Transverse colon (tissue), 4 donors: ENCODE results near the gene CCDC88A. TPM values are rescaled to one million over a fixed set of nuclear protein-coding genes. Genes with fewer than 3 reads are reported as not detected.

ENCODE experiments used
- DNase-seq: peaks from one replicate; pipeline ENCODE4 v3.0.0-alpha.2; 2019
- H3K27ac ChIP-seq, 4 donors: fragments of 200-600 bp; sonication (generic); 2 replicates each; pipeline ENCODE4 v1.5.1; 2016 to 2018; ENCODE audit warnings: inconsistent platforms in 4 of 4
- H3K27me3 ChIP-seq: fragments of 200-600 bp; sonication (generic); 2 replicates; pipeline ENCODE4 v1.5.1; 2017; ENCODE audit warnings: inconsistent platforms
- H3K36me3 ChIP-seq, 4 donors: fragments of 200-600 bp; sonication (generic); 2 replicates each; pipeline ENCODE4 v1.5.1; 2017 to 2019; ENCODE audit warnings: inconsistent platforms in 4 of 4
- H3K4me1 ChIP-seq, 4 donors: fragments of 200-600 bp; sonication (generic); 2 replicates each; pipeline ENCODE4 v1.5.1; 2017 to 2020; ENCODE audit warnings: inconsistent platforms in 4 of 4
- H3K4me3 ChIP-seq, 4 donors: fragments of 200-600 bp; sonication (generic); 1 replicate in 1 of 4; 2 replicates in 3 of 4; pipeline versions ENCODE4 v1.5.1 to v1.6.1; 2017 to 2019; ENCODE audit warnings: inconsistent platforms in 4 of 4
- H3K9me3 ChIP-seq, 2 donors: fragments of 200-600 bp; sonication (generic); 2 replicates each; pipeline ENCODE4 v1.5.1; 2017 to 2019; ENCODE audit warnings: inconsistent platforms in 2 of 2
- CTCF ChIP-seq, 5 experiments: fragments of 200-600 bp in 3 of 5; fragments of 450-650 bp in 2 of 5; sonication (generic) in 3 of 5; IDR thresholded peaks; 1 replicate in 2 of 5; 2 replicates in 3 of 5; pipeline ENCODE4 v1.5.1; 2016 to 2017; ENCODE audit warnings: antibody characterized with exemption in 5 of 5, inconsistent platforms in 3 of 5, mild to moderate bottlenecking in 2 of 5, moderate library complexity in 1 of 5
- EP300 ChIP-seq: sonication (generic); formaldehyde crosslinking; IDR thresholded peaks from one replicate; pipeline ENCODE4 v1.6.1; 2017; ENCODE audit warnings: antibody characterized with exemption, low read depth
- POLR2A ChIP-seq: fragments of 450-650 bp; IDR thresholded peaks from one replicate; pipeline ENCODE4 v1.6.1; 2016; ENCODE audit warnings: antibody characterized with exemption, mild to moderate bottlenecking, moderate library complexity
- POLR2AphosphoS5 ChIP-seq, 3 donors: sonication (generic); formaldehyde crosslinking; IDR thresholded peaks; one replicate each; pipeline ENCODE4 v1.6.1; 2016; ENCODE audit warnings: antibody characterized with exemption in 3 of 3
- WGBS, 2 donors: methylation state at CpG; one replicate each; pipeline ENCODE4 v1.1.5; 2018; ENCODE audit warnings: low coverage in 1 of 2; 5-methylcytosine and 5-hydroxymethylcytosine counted together
- in situ Hi-C, 4 donors: fragments of 200-750 bp; cut with MboI; loops; one replicate each; pipeline versions ENCODE4 v1.15.0 to v1.15.1; 2017; ENCODE audit warnings: low sequenced_read_pairs in 3 of 4, low pct_ligation_motif_present in 1 of 4, low pct_unique_long_range_greater_than_20kb in 1 of 4
- intact Hi-C: fragments of 100-400 bp; cut with DNase I; formaldehyde crosslinking; loops from one replicate; pipeline ENCODE4 v1.15.1; 2023; ENCODE audit warnings: low total_unique reads
- total RNA-seq, 4 donors: library from RNA; depleted of rRNA; stranded (reverse); fragments of >200 nt; gene quantifications; one replicate each; pipeline ENCODE4 v1.1.0, GENCODE V29; 2016

Gene CCDC88A
- total RNA-seq, 4 donors from 2014 or later, result 8.6 to 33.7 (median 19.7) TPM

DNA sequence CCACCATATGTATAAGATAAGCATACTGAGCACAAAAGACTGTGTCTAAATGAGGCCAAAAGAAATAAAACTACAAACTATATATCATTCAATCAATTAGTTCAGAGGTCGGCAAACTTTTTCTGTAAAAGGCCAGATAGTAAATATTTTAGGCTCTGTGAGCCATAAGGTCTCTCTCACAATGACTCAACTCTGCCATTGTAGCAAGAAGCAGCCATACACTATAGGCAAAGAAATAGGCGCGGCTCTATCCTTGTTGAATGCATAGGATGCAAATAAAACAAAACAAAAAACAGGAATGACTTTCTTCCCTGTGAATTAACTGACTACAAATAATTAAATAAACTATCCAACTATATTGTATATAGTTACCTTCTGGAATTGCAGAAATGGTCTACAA lies 8.6 kb upstream of the CCDC88A start:
- peaks cover 0 to 5% (median 4%) of the 10 kb centered on the region in 4 donors for H3K4me1 ChIP-seq
- in situ Hi-C loops, result loop anchor here in 1 of 4 donors (25.0 kb wide), 1 partner anchor 166 kb away; the partner anchor contains the start of gene MTIF2
- no peaks in the 10 kb centered on the region for H3K36me3 ChIP-seq
- DNase-seq, result no peak
- TF ChIP-seq POLR2A, result no peak
- no peak for TF ChIP-seq CTCF (IDR thresholded peaks at IDR 0.05)
- no peak for TF ChIP-seq POLR2AphosphoS5 (IDR thresholded peaks at IDR 0.05)
- no peak for TF ChIP-seq EP300
- no peak overlapping the region for H3K4me3 ChIP-seq
- intact Hi-C loops, result no loop called here
- no peaks in the 10 kb centered on the region for H3K27me3 ChIP-seq
- H3K27ac ChIP-seq, result no peak overlapping the region
- no peaks in the 10 kb centered on the region for H3K9me3 ChIP-seq
- 78 to 90% methylated on average over 3 of the region's 3 CpGs for WGBS, 2 donors

DNA sequence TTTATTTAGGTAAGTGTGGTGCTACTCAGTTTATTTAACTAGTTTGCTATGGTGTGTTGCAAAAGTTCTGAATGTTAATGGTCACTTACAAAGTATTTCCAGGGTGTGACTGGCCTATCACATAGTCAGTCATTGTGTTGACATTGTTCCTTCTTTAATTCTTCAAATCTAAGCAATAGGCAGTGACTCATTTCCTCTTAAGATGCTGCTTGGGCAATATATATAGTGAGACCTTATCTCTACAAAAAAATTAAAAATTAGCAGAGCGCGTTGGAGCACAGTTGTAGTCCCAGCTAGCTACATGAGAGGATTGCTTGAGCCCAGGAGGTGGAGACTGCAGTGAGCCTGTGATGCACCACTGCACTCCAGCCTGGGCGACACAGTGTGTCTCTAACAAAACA lies 5.8 kb upstream of the CCDC88A start:
- intact Hi-C loops, result no loop called here
- Histone ChIP-seq H3K9me3 (no peaks in the 10 kb centered on the region), H3K27me3 (no peaks in the 10 kb centered on the region), H3K4me1 (peaks cover 0 to 7% (median 4%) of the 10 kb centered on the region in 4 donors), H3K36me3 (no peaks in the 10 kb centered on the region), H3K27ac (no peak overlapping the region), H3K4me3 (no peak overlapping the region)
- 63 to 100% methylated on average over 1 to 3 of the region's 3 CpGs for WGBS, 2 donors
- TF ChIP-seq EP300 (no peak), POLR2A (no peak), POLR2AphosphoS5 (IDR thresholded peaks at IDR 0.05) (no peak), CTCF (IDR thresholded peaks at IDR 0.05) (no peak)
- in situ Hi-C loops, result loop anchor here in 1 of 4 donors (25.0 kb wide), 1 partner anchor 163 kb away; the partner anchor contains the start of gene MTIF2
- DNase-seq, result no peak

GRCh38 chr2:55422876-55423665 lies 3.4 kb upstream of the CCDC88A start:
- H3K27ac ChIP-seq, result no peak overlapping the region
- no peak overlapping the region for H3K4me3 ChIP-seq
- no peak for DNase-seq
- TF ChIP-seq POLR2A (no peak), EP300 (no peak), POLR2AphosphoS5 (IDR thresholded peaks at IDR 0.05) (no peak), CTCF (IDR thresholded peaks at IDR 0.05) (no peak)
- peaks cover 0 to 18% (median 10%) of the 10 kb centered on the region in 4 donors for H3K4me1 ChIP-seq
- intact Hi-C loops (no loop called here), in situ Hi-C loops (no loop called here)
- whole genome bisulfite sequencing, 2 donors, result 66 to 74% methylated on average over 3 to 4 of the region's 4 CpGs
- H3K27me3 ChIP-seq, result no peaks in the 10 kb centered on the region
- no peaks in the 10 kb centered on the region for H3K9me3 ChIP-seq
- H3K36me3 ChIP-seq, result no peaks in the 10 kb centered on the region

DNA sequence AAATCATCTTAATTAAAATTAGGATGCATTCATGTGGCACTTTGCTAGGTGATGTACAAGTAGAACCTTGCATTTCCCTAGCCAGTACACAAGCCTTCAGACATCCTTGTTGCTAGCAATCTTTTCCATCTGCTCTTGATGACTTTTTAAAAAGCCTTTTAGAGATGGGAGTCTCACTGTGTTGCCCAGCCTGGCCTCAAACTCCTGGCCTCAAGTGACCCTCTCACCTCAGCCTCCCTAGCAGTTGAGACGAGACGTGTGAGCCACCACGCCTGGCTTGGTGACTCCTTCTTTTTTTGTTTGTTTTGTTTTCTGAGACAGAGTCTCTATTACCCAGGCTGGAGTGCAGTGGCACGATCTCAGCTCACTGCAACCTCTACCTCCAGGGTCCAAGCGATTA lies 1.7 kb upstream of the CCDC88A start:
- Histone ChIP-seq H3K4me3 (no peak overlapping the region), H3K27me3 (no peaks in the 10 kb centered on the region), H3K9me3 (no peaks in the 10 kb centered on the region), H3K27ac (no peak overlapping the region), H3K36me3 (no peaks in the 10 kb centered on the region), H3K4me1 (peaks cover 2 to 18% (median 11%) of the 10 kb centered on the region in 4 donors)
- 87 to 100% methylated on average over 2 to 5 of the region's 5 CpGs for WGBS, 2 donors
- no peak for DNase-seq
- in situ Hi-C loops, result no loop called here
- TF ChIP-seq EP300 (no peak), POLR2A (no peak), POLR2AphosphoS5 (IDR thresholded peaks at IDR 0.05) (no peak), CTCF (IDR thresholded peaks at IDR 0.05) (no peak)
- intact Hi-C loops, result no loop called here
